ENCODE data around the gene SDCBP2.

- TF ChIP-seq ZFP3 (CRISPR knock-in tag; IDR thresholded peaks at IDR 0.05) = no peak
- TF ChIP-seq ARNTL (CRISPR knock-in tag; IDR thresholded peaks at IDR 0.05; ENCODE audit: borderline replicate concordance, low read depth) = no peak
- no peak for TF ChIP-seq TOX (CRISPR knock-in tag; IDR thresholded peaks at IDR 0.05; ENCODE audit: borderline replicate concordance)
- no peak for TF ChIP-seq ZNF8 (CRISPR knock-in tag; IDR thresholded peaks at IDR 0.05)
- TF ChIP-seq ESRRG (CRISPR knock-in tag; IDR thresholded peaks at IDR 0.05) = no peak
- TF ChIP-seq TCF4 (CRISPR knock-in tag; IDR thresholded peaks at IDR 0.05; ENCODE audit: borderline replicate concordance) = no peak
- no peak for TF ChIP-seq PATZ1 (CRISPR knock-in tag; IDR thresholded peaks at IDR 0.05; ENCODE audit: borderline replicate concordance)
- no peak for TF ChIP-seq ZC3H10 (CRISPR knock-in tag; IDR thresholded peaks at IDR 0.05)
- TF ChIP-seq CREB5 (CRISPR knock-in tag; IDR thresholded peaks at IDR 0.05; ENCODE audit: low read depth) = no peak
Measured at GRCh38 chr20:1308702-1309095, 20.2 kb downstream of the SDCBP2 start.
